ENCODE data around the gene CCRL2.
"Not testable (repeated sequence)": the region's sequence is repeated elsewhere in the genome, so short reads cannot be mapped to it uniquely, and the experiment has no call there.

CCRL2 gene

DNA sequence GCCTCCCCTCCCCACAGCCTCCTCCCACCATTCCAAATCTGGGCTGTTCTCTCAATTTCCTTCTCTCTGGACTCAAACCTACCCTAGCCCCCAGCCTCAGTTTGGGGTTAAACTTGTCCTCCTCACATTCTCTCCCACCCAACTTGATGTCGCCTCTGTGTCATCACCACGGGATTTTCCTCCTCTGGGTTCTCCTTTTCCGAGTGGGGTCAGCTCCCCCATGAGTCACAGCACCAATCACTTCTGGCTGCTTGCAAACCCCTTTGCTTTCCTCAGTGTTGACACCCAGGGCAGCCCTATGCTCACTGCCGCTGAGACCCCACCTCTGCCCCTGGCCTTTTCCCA, 644 bp upstream of the CCRL2 start:
- no peak for DNase-seq

- no peak for DNase-seq
Observed at GRCh38 chr3:46407970-46408369, 911 bp downstream of the CCRL2 start.

DNA sequence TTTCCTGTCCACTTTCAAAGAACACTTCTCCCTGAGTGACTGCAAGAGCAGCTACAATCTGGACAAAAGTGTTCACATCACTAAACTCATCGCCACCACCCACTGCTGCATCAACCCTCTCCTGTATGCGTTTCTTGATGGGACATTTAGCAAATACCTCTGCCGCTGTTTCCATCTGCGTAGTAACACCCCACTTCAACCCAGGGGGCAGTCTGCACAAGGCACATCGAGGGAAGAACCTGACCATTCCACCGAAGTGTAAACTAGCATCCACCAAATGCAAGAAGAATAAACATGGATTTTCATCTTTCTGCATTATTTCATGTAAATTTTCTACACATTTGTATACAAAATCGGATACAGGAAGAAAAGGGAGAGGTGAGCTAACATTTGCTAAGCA, 1.8 kb downstream of the CCRL2 start:
- DNase-seq = no peak

DNA sequence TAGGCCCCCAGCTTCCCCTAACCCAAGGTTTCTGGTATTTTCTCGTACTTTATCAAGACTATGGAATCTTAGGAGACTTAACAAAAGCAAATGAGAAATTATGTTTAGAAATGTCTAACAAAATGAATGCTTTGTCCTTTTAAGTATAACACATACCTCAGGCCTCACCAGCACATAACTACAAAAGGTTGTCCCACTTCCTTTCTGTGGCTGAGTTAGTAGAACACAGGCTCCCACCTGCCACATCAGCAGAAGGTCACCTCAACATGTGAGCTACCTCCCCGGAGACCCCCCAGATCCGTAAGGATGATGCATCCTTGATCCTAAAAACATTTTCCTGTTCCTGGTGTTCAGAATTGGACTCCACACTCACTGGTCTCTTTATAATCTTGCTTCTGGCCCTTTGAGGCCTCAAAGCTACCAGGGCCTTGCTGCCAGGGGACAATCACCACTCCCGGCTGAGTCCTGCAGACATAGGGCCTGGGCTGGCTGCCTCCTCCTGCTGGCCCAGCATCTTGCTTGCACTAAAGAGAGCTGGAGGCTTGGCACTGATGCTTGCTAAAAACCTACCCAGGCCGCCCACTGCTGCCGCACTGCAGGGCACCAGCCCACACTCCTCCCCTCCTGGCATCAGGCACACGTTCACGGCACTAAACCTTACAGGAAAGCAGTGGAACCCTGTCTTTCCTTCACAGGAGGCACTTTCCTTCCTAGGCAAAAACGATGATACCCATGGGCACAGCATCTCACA, 2.9 kb downstream of the CCRL2 start:
- DNase-seq = no peak

DNA sequence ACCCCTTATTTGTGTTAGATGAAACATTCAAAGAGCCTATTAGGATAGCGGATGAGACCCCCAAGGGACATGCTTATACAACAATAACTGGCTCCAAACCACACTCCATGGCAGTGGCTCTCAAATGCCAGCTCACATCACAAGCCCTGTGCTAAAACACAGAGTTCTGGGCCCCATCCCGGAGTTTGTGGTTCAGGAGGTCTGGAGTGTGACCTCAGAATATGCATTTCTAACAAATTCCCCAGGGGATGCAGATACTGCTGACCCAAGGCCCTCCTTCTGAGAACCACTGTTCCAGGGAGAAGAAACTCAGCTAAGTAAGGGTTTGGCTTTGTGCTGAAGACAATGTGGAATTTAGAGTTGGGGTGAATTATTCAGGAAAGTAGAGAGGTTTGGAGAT, 3.6 kb downstream of the CCRL2 start:
- no peak for DNase-seq

- no peak for DNase-seq
Observed at GRCh38 chr3:46411271-46411670, 4.2 kb downstream of the CCRL2 start.

DNA sequence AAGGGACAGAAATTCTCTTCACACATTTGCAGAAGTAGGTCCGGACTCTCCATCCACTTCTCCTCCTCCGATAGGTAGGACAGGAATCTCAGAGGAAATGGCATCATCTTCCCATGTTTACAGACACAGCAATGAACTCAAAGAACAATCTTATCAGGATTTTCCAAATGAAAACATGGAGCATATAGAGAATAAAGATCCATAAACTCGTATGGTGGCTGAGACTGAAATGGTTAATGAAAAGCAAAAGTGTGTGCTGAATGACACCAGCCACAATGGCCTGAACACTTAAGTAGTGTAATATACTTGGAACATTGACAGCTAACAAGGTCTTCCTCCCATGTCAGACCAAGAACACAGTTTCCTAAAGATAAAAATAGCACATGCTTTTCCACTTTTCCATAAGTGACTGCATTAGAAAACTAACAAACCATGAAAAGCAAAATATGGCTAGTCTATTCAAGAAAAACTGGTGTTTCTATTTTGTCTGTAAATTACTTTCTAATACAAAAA, 5.8 kb downstream of the CCRL2 start:
- DNase-seq = no peak

DNA sequence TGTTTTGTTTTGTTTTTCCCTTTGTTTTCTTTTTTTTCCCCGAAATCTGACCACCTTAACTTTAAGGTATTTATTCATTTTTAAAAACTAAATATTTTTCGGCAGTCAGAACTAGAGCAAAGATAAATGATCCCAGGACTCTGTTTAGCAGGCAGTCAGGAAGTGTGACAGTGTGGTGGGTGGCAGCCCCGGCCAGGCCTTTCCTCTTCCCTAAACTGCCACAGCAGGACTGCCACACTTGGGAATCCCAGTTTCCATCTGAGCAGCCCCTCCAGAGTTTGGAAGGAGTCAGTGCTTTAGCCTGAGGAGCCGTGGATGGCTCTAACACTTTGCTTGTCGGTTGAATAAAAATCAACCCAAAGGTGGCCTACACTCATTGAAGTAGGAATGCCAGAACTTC, 6.9 kb downstream of the CCRL2 start:
- DNase-seq = no peak

DNA sequence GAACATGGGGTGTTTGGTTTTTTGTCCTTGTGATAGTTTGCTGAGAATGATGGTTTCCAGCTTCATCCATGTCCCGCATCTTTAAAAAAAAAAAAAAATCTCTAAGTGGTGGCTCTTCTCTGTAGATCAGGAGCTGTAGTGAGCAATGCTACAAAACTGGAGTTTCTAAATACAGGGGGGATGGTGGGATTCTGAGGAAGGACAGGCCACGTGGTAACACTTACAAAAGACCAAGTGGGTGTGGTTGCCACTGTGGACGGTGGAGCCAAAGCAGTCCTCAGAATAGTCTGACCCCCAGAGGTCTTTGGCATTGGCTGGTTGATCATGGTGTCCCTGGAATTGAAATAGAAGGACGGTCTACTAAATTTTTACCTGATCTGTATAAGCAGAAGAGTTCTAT, 7.7 kb downstream of the CCRL2 start:
- DNase-seq = no peak

GRCh38 chr3:46416125-46416810, 9.2 kb downstream of the CCRL2 start:
- DNase-seq = no peak

- DNase-seq = no peak
Observed at GRCh38 chr3:46416811-46417510, 9.9 kb downstream of the CCRL2 start.

DNA sequence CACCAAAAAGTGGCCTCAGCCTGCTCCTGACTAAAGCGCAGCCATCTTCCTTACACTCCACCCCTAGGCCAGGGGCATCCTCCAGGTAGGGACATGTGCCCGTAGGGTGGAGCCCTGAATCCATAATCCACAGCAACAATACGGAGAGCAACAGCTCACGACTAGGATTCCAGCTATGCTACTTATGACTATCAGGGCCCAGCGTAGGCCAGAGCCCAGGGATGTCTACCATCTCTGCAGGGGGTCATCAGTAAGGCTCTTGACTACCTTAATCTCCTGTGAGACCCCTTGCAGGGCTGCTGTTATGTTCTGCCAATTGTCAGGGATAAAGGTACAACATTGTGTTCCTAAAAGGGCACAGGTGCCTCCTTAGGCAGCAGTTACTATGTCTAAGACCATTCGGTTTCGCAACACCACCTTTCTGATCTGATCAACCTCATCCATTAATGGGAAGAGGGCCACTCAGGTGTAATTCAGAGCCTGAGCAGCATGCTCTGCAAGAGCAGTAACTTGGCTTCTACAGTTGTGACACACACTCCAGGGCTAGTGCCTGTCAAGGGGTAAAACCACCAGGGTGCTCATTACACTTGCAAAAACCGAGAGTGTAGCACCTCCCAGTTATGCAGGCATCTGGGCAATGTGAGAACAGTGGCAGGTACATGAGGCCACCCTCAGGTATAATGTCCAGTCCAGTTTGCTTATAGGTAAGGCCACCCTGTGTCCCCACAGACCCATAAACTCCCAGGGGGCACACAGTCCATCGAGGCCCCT, 11.0 kb downstream of the CCRL2 start:
- DNase-seq = no peak

DNA sequence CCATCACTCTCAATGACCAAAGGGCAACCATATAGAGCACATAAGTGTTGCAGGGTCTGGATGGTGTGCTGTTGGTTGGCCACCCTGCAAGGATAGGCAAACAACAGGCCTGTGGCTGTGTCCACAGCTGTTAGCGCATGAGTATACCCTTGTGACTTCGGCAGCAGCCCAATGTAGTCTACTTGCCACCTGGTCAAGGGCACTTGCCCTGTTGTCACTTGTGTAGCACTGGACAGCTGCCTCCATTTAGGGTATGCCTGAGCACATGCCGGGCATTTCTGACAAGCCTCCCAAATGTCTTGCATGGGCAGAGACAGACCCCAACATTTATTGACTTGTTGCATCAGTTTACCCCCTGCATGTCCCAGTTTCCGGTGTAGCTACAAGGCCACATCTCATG, 12.8 kb downstream of the CCRL2 start:
- DNase-seq = no peak

- DNase-seq = no peak
Observed at GRCh38 chr3:46420931-46421330, 13.9 kb downstream of the CCRL2 start.

DNA sequence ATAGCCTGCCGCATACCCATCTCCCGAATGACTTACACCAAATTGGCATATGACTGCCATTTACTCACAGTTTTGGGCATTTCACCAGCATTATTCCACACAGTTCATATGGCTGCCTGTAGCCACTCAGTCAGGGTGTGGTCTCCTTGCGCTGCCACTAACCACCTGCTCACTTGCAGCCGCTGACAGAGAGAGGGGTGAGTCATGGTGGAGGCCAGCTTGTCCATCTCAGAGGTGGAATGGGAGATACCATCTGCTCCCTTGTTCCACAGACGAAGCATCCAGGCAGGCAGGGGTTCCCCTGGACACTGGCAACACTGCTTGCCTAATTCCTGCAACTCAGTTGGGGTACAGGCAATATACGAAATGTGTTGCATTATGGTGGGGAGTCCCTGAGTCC, 15.6 kb downstream of the CCRL2 start:
- no peak for DNase-seq

GRCh38 chr3:46423588-46423987, 16.5 kb downstream of the CCRL2 start:
- DNase-seq = no peak

DNA sequence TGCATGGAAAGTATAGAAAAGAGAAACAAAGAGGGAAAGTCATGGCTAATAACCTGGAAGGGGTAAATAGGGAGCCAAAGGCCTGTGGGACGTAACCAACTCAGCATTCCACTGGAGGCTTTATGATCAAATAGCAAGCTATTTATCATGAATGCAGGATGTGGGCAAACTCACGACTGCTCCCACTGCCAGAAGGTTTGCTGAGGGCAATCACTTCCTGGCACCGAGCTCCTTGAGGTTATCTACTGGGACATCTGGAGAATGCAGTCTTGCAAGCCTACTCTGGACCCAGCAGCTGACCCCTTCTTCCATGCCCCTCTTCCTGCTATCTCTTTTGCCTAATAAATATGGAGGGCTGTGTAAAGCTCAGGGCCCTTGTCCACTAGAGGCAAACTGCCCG, 19.4 kb downstream of the CCRL2 start:
- not testable (repeated sequence) for DNase-seq

DNA sequence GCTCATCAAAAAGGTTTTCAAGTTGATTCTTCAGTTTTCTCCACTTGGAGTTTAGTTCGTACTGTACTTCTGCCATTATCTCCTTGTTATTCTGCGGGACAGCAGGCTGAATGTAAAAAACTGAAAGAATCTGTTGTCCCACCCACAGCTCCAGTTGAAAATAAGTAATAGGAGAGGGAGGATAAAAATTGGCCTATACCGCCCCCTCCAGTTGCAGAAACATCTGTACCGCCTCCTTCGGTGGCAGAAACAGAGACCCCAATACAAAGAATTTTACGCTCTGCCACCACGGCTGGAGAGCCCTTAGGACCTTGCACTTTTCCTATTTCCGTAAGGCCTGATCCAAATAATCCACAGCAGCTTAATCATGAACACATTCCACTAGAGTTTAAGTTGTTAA, 20.3 kb downstream of the CCRL2 start:
- DNase-seq = not testable (repeated sequence)

GRCh38 chr3:46427916-46428833, 21.1 kb downstream of the CCRL2 start:
- no peak for DNase-seq

- DNase-seq = no peak
Observed at GRCh38 chr3:46429250-46429649, 22.2 kb downstream of the CCRL2 start.

GRCh38 chr3:46429671-46430070, 22.6 kb downstream of the CCRL2 start:
- DNase-seq = no peak

- not testable (repeated sequence) for DNase-seq
Observed at GRCh38 chr3:46430879-46431278, 23.8 kb downstream of the CCRL2 start.
